ENCODE data around the gene FAM47E. TPM values are rescaled to one million over a fixed set of nuclear protein-coding genes. Genes with fewer than 3 reads are reported as not detected.

Gene FAM47E
- total and polyA plus RNA-seq, 9 of the 15 experiments (the other 6 are each of a cell fraction or from before 2014, with no cell fraction given) = 3.7 to 15.6 (median 6.4) TPM

GRCh38 chr4:76292730-76293129 is 41.2 kb downstream of the FAM47E start (continued):
- TF ChIP-seq CHD7 (IDR thresholded peaks at IDR 0.05; ENCODE audit: low read depth, low read length) (no peak), TOE1 (IDR thresholded peaks at IDR 0.05; ENCODE audit: borderline replicate concordance) (no peak), TOE1 (CRISPR knock-in tag; IDR thresholded peaks at IDR 0.05; ENCODE audit: borderline replicate concordance, low read depth) (no peak), JUND (IDR thresholded peaks at IDR 0.05; ENCODE audit: borderline replicate concordance, low read depth, low read length) (no peak), JUND (tag; IDR thresholded peaks at IDR 0.05; ENCODE audit: borderline replicate concordance, low read depth, low read length) (no peak)
